ENCODE results near the gene CFTR.

DNA sequence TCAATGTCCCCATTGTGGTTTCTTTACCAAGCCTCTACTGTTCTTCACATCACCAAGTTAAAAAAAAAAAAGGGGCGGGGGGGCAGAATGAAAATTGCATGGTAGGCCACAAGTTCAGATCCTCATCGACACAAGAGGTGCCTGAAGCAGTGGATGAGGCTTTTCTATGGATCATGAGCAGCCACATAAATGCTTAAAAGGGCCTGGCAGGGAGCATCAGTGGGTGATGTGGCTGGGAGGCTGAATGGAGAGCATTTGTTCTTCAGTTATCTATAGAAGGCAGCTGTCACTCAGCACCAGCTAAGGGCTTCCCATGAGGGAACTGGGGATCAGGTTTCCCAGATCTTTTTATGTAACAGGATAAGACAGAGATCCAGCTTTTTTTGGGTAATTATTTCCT is 117.9 kb downstream of the CFTR start:
- TF ChIP-seq ZNF776 (tag by site-specific recombination; IDR thresholded peaks at IDR 0.05; ENCODE audit: borderline replicate concordance) = no peak
- TF ChIP-seq, protein P1, sequence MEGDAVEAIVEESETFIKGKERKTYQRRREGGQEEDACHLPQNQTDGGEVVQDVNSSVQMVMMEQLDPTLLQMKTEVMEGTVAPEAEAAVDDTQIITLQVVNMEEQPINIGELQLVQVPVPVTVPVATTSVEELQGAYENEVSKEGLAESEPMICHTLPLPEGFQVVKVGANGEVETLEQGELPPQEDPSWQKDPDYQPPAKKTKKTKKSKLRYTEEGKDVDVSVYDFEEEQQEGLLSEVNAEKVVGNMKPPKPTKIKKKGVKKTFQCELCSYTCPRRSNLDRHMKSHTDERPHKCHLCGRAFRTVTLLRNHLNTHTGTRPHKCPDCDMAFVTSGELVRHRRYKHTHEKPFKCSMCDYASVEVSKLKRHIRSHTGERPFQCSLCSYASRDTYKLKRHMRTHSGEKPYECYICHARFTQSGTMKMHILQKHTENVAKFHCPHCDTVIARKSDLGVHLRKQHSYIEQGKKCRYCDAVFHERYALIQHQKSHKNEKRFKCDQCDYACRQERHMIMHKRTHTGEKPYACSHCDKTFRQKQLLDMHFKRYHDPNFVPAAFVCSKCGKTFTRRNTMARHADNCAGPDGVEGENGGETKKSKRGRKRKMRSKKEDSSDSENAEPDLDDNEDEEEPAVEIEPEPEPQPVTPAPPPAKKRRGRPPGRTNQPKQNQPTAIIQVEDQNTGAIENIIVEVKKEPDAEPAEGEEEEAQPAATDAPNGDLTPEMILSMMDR (tag by site-specific recombination; IDR thresholded peaks at IDR 0.05) = no peak
